SH-SY5Y (cell line): Measurements from ENCODE around the gene PDCD1.

Experiments
- GATA2 ChIP-seq: IDR thresholded peaks from 2 replicates; pipeline ENCODE4 v1.6.1; 2011; ENCODE audit warnings: mild to moderate bottlenecking, low read depth, low read length
- GATA3 ChIP-seq: IDR thresholded peaks from 2 replicates; pipeline ENCODE4 v1.6.1; 2011; ENCODE audit warnings: low read depth, mild to moderate bottlenecking, low read length, moderate library complexity

DNA sequence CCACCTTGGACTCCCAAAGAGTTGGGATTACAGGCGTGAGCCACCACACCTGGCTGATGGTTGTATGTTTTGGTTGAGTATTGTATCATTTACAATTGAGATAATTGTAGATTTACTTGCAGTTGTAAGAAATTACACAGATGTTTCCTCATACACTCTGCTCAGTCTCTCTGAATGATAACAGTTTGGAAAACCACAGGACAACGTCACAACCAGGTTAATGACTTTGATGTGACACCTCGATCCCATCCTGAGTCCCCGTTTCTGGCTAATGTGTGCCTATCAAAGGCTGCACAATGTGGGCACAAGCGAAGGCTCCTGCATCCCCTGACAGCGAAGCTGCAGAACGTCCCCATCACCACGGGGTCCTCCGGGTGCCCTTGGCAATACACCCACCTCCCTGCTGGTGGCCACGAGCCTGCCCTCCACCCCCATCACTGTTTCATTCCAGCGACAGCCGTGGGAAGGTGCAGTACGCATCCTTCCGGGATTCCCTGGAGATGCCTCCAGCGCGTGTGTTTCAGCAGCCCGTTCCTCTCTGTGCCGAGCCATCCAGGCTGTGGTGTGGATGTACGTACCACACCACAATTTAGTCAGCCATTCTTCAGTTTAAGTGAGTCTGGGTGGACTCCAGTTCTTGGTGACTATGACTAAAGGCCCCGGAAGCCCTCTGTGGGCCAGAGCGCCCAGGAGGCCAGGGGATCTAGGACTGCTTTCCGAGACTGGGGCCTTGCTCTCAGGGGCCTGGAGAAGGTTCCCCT lies 4.3 kb upstream of the PDCD1 start:
- TF ChIP-seq GATA2 (no peak), GATA3 (no peak)
